ENCODE measurements around the gene ACSL1.

ACSL1 gene

GRCh38 chr4:184765473-184766340 is 60.1 kb downstream of the ACSL1 start:
- no peak for TF ChIP-seq SIN3A (IDR thresholded peaks at IDR 0.05; ENCODE audit: borderline replicate concordance, insufficient read depth, low read length)
- TF ChIP-seq FOXP2 (optimal IDR thresholded peaks at IDR 0.05; ENCODE audit: borderline replicate concordance, extremely low read depth, extremely low read length, insufficient read depth) = no peak
- no peak for TF ChIP-seq REST (IDR thresholded peaks at IDR 0.05; ENCODE audit: insufficient read depth in 1 of 2, low read depth in 2 of 2, low read length in 2 of 2)
- no peak for TF ChIP-seq TAF1 (IDR thresholded peaks at IDR 0.05; ENCODE audit: borderline replicate concordance, insufficient read depth, low read length)
- TF ChIP-seq POLR2AphosphoS5 (IDR thresholded peaks at IDR 0.05; ENCODE audit: low read depth, low read length) = no peak

GRCh38 chr4:184764601-184765000 is 61.2 kb downstream of the ACSL1 start:
- TF ChIP-seq SIN3A (IDR thresholded peaks at IDR 0.05; ENCODE audit: borderline replicate concordance, insufficient read depth, low read length) (no peak), POLR2AphosphoS5 (IDR thresholded peaks at IDR 0.05; ENCODE audit: low read depth, low read length) (no peak), FOXP2 (optimal IDR thresholded peaks at IDR 0.05; ENCODE audit: borderline replicate concordance, extremely low read depth, extremely low read length, insufficient read depth) (no peak), TAF1 (IDR thresholded peaks at IDR 0.05; ENCODE audit: borderline replicate concordance, insufficient read depth, low read length) (no peak), REST (IDR thresholded peaks at IDR 0.05; ENCODE audit: insufficient read depth in 1 of 2, low read depth in 2 of 2, low read length in 2 of 2) (no peak)

GRCh38 chr4:184763150-184763780 is 62.5 kb downstream of the ACSL1 start:
- no peak for TF ChIP-seq FOXP2 (optimal IDR thresholded peaks at IDR 0.05; ENCODE audit: borderline replicate concordance, extremely low read depth, extremely low read length, insufficient read depth)
- TF ChIP-seq REST (IDR thresholded peaks at IDR 0.05; ENCODE audit: insufficient read depth in 1 of 2, low read depth in 2 of 2, low read length in 2 of 2) = no peak
- TF ChIP-seq SIN3A (IDR thresholded peaks at IDR 0.05; ENCODE audit: borderline replicate concordance, insufficient read depth, low read length) = no peak
- TF ChIP-seq POLR2AphosphoS5 (IDR thresholded peaks at IDR 0.05; ENCODE audit: low read depth, low read length) = no peak
- no peak for TF ChIP-seq TAF1 (IDR thresholded peaks at IDR 0.05; ENCODE audit: borderline replicate concordance, insufficient read depth, low read length)

GRCh38 chr4:184762100-184762499 is 63.7 kb downstream of the ACSL1 start:
- no peak for TF ChIP-seq SIN3A (IDR thresholded peaks at IDR 0.05; ENCODE audit: borderline replicate concordance, insufficient read depth, low read length)
- TF ChIP-seq REST (IDR thresholded peaks at IDR 0.05; ENCODE audit: insufficient read depth in 1 of 2, low read depth in 2 of 2, low read length in 2 of 2) = no peak
- no peak for TF ChIP-seq POLR2AphosphoS5 (IDR thresholded peaks at IDR 0.05; ENCODE audit: low read depth, low read length)
- no peak for TF ChIP-seq TAF1 (IDR thresholded peaks at IDR 0.05; ENCODE audit: borderline replicate concordance, insufficient read depth, low read length)
- TF ChIP-seq FOXP2 (optimal IDR thresholded peaks at IDR 0.05; ENCODE audit: borderline replicate concordance, extremely low read depth, extremely low read length, insufficient read depth) = no peak
